Retinal pigment epithelial cell (primary cell): Measurements from ENCODE around the gene PLCD1.

Experiments
- DNase-seq: peaks from one replicate; pipeline ENCODE4 v3.0.0-alpha.2; 2010; ENCODE audit warnings: low read depth
- H3K4me3 ChIP-seq: 2 replicates; pipeline ENCODE4 v1.5.1; 2011; ENCODE audit warnings: mild to moderate bottlenecking, low read length, control low read depth, moderate library complexity
- TF ChIP-seq, protein P1 (sequence below): conservative IDR thresholded peaks from 2 replicates; pipeline ENCODE4 v1.5.1; 2011; ENCODE audit warnings: low read depth, low read length, control low read depth, inconsistent platforms

The PLCD1 gene

DNA sequence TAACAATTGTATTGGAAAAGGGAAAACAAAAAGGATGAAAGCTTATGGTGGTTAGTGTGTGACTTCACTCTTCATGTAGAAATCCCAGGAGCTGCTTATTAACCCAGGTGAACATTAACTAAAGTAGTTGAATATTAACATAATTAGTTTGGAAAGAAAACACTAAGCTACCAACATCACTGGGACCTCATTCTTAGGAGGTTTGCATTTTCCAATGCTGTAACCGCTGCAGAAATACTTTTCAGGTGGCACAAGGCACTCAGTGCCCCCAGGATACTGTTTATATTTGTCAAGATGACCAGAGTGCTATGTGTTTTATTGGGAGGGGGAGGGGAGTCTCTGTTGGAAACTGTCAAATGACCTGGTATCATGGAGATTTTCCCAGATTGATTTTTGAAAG lies 64.7 kb downstream of the PLCD1 start:
- DNase-seq = no peak
- TF ChIP-seq, protein P1, sequence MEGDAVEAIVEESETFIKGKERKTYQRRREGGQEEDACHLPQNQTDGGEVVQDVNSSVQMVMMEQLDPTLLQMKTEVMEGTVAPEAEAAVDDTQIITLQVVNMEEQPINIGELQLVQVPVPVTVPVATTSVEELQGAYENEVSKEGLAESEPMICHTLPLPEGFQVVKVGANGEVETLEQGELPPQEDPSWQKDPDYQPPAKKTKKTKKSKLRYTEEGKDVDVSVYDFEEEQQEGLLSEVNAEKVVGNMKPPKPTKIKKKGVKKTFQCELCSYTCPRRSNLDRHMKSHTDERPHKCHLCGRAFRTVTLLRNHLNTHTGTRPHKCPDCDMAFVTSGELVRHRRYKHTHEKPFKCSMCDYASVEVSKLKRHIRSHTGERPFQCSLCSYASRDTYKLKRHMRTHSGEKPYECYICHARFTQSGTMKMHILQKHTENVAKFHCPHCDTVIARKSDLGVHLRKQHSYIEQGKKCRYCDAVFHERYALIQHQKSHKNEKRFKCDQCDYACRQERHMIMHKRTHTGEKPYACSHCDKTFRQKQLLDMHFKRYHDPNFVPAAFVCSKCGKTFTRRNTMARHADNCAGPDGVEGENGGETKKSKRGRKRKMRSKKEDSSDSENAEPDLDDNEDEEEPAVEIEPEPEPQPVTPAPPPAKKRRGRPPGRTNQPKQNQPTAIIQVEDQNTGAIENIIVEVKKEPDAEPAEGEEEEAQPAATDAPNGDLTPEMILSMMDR = no peak
- H3K4me3 ChIP-seq = no peak overlapping the region

DNA sequence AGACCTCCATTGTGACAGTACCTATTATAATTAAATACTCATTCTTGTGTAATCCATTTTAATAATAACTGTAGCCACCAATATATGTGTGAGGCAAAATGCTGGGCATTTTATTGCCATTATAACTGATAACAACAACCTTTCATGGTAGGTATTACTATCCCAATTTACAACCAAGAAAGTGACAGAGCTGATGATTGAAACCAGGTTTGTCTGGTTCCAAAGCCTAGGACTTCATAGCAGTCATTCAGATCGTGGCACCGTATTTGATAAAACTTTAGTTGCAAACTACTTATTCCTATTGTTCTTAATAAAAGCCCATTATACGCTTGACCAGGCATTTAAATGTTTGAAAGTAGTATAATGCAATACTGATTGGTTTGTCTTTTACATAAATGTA lies 65.3 kb downstream of the PLCD1 start:
- H3K4me3 ChIP-seq = no peak overlapping the region
- no peak for DNase-seq
- TF ChIP-seq, protein P1 = no peak

DNA sequence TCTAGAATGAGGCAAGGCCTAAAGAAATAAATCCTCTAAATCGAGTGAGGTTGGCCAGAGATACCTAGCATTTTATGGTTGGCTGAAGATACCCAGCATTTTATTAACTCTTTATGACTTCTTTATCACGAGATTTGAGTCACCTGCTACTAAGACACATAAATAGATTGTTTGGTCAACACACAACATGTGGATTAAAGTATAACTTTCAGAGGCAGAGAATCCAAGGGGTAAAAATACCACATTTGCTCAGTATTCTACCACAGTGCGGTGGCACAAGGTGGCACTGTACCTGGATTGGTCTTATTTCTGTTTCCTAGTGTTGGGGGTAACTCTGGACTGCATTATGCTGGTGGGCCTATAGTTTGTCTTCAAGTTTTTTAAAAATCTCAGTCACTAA lies 65.8 kb downstream of the PLCD1 start:
- DNase-seq = no peak
- no peak overlapping the region for H3K4me3 ChIP-seq
- TF ChIP-seq, protein P1 = no peak

DNA sequence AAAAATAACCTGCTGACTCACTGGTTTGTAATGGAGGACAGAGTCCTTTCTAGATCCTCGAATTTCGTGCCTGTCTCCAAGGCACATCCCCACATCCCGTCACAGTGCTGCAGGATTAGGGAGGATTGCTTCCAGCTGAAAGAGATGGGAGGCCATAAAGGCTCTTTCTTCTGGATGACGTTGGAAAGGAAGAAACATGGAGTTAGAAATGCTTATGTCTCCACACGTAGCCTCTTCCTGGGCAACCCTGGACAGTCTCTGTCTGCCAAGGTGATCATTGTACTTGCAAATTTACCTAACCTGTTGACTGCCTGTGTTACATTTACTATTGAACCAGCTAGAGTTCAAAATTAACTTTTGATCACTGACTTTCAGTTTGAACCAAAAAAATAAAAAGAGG lies 66.4 kb downstream of the PLCD1 start:
- TF ChIP-seq, protein P1 = no peak
- DNase-seq = no peak
- no peak overlapping the region for H3K4me3 ChIP-seq

DNA sequence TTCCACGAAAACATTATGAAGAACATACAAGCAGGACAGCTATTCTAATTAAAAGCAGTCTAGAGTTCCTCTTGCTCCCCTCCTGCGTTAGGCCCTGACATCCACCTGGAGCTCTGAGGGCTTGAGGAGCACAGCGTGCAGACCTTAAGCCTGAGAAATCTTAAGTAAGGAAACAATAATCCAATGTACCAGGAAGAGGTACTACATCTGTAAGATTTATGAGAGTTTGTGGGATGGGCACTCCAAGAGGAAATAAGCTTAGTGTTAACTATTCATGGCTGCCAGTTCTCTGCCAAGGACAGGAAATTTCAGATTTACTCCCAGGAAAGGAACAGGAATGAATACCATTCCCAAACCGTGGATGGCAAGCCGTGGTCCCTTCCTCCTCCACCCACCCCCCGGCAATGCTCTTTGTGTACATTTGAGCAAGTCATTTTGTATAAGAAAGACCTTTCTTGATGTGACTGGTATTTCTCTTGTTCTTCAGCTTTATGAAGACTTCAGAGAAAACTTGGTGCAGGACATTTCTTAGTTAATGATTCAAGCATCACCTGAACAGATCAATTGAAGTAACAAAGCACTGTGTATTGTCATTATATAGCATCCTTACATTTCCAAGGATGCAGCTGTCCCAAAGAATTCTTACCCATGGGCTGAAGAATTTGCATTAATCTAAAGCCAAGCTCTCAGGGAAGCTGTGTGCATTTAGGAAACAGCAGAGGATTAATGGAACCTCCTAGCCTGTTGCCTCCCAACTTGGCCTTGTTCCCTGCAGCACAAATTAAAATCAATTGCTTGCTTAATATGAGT lies 67.6 kb downstream of the PLCD1 start:
- TF ChIP-seq, protein P1 = no peak
- no peak overlapping the region for H3K4me3 ChIP-seq
- DNase-seq = no peak

DNA sequence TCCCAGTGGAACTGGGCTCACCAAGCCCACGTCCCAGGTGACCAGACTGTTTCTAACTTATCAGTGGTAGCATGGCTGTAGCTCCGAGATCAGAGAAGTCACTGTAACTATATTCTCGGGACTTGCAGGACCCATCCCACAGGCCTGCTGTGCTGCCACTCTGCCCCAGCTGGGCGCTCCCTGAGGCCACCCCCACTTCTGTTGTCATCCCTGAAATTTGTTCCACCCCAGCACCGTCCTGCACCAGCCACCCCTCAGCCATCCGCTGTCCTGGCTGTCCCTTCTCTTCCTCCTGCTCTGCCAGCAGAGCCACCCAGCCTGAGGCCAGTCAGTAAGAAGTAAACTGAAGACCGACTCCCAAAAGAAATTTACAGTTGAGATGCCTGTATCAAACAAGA lies 71.9 kb downstream of the PLCD1 start:
- TF ChIP-seq, protein P1 = no peak
- H3K4me3 ChIP-seq = no peak overlapping the region
- DNase-seq = no peak
